ENCODE results near the gene RBMS3.

Gene RBMS3

DNA sequence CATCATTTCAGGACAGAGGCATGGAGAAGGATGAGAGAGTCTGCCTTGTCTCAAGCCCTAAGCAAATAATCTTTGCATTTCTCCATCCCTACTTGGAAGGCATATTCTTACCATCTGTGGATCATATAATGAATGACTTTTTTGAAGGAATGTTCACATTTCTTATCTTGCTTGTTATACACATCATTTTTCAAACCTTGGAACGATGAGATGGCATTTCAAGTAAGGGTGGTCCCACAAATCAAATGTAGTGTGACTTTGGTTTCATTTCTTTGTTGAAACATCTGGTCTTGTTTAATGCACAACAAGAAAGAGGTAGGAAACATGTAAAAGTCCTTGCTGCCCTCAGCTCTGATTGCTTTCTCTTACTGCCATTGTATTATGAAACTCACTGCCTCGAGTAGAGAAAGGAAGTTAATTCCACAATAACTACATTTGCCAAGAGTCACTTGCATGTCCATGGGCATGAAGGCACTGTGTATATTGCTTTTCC, 32.1 kb downstream of the RBMS3 start:
- in situ Hi-C loops (cut with MboI; ENCODE audit: low pct_unique_long_range_greater_than_20kb, low sequenced_read_pairs, unreplicated experiment) = no loop called here
- TF ChIP-seq, protein P1, sequence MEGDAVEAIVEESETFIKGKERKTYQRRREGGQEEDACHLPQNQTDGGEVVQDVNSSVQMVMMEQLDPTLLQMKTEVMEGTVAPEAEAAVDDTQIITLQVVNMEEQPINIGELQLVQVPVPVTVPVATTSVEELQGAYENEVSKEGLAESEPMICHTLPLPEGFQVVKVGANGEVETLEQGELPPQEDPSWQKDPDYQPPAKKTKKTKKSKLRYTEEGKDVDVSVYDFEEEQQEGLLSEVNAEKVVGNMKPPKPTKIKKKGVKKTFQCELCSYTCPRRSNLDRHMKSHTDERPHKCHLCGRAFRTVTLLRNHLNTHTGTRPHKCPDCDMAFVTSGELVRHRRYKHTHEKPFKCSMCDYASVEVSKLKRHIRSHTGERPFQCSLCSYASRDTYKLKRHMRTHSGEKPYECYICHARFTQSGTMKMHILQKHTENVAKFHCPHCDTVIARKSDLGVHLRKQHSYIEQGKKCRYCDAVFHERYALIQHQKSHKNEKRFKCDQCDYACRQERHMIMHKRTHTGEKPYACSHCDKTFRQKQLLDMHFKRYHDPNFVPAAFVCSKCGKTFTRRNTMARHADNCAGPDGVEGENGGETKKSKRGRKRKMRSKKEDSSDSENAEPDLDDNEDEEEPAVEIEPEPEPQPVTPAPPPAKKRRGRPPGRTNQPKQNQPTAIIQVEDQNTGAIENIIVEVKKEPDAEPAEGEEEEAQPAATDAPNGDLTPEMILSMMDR (IDR thresholded peaks at IDR 0.05; ENCODE audit: extremely low read depth, insufficient read depth, missing control alignments) = no peak
- no peak for DNase-seq (ENCODE audit: low spot score)

GRCh38 chr3:29313981-29314726, 33.3 kb downstream of the RBMS3 start:
- in situ Hi-C loops (cut with MboI; ENCODE audit: low pct_unique_long_range_greater_than_20kb, low sequenced_read_pairs, unreplicated experiment) = no loop called here
- TF ChIP-seq, protein P1 (IDR thresholded peaks at IDR 0.05; ENCODE audit: extremely low read depth, insufficient read depth, missing control alignments) = no peak
- no peak for DNase-seq (ENCODE audit: low spot score)

- no peak for DNase-seq (ENCODE audit: low spot score)
- TF ChIP-seq, protein P1 (IDR thresholded peaks at IDR 0.05; ENCODE audit: extremely low read depth, insufficient read depth, missing control alignments) = no peak
- in situ Hi-C loops (cut with MboI; ENCODE audit: low pct_unique_long_range_greater_than_20kb, low sequenced_read_pairs, unreplicated experiment) = no loop called here
Observed at GRCh38 chr3:29314727-29315088, 33.8 kb downstream of the RBMS3 start.

- DNase-seq (ENCODE audit: low spot score) = no peak
- TF ChIP-seq, protein P1 (IDR thresholded peaks at IDR 0.05; ENCODE audit: extremely low read depth, insufficient read depth, missing control alignments) = no peak
- in situ Hi-C loops (cut with MboI; ENCODE audit: low pct_unique_long_range_greater_than_20kb, low sequenced_read_pairs, unreplicated experiment) = no loop called here
Observed at GRCh38 chr3:29317659-29318173, 36.8 kb downstream of the RBMS3 start.

DNA sequence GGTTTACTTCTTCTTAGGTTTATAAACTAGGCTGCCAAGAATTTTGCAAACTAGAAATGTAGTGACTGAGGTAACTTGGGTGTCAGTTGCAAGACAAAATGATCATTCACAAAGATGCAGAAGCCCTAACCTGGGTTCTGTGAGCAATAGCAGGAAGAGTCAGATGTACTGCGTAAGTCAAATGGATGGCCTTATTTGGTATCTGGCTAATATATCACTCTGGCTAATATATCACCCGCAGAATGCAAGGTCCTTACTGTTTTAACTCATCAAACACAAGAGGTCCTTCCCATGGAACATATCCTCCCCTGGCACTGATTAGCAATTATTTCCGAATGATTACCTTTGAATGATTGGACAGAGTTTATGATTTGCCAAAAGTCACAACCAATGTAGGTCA, 37.4 kb downstream of the RBMS3 start:
- TF ChIP-seq, protein P1 (IDR thresholded peaks at IDR 0.05; ENCODE audit: extremely low read depth, insufficient read depth, missing control alignments) = no peak
- DNase-seq (ENCODE audit: low spot score) = no peak
- in situ Hi-C loops (cut with MboI; ENCODE audit: low pct_unique_long_range_greater_than_20kb, low sequenced_read_pairs, unreplicated experiment) = no loop called here

DNA sequence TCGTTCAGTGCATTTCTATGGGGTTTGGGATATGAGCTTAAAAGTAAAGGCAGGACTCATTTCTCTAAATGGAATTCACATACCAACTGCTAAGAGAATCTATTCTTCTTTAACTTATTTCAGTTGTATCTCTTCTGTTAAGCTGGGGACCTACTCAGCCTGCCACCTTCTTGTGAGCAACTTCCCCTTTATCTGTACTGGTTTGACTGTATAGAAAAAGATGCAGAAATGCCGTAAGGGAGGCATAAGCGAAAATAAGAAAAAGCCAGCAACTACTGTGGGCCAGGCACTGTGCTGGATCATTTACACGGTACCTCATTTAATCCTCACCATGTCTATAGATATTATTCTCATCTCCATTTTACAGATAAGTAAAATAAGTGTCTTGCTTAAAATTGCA, 38.4 kb downstream of the RBMS3 start:
- no peak for DNase-seq (ENCODE audit: low spot score)
- in situ Hi-C loops (cut with MboI; ENCODE audit: low pct_unique_long_range_greater_than_20kb, low sequenced_read_pairs, unreplicated experiment) = no loop called here

More for the DNA sequence above, 38.4 kb downstream of the RBMS3 start:
- TF ChIP-seq, protein P1 (IDR thresholded peaks at IDR 0.05; ENCODE audit: extremely low read depth, insufficient read depth, missing control alignments) = no peak
